Keratinocyte (primary cell): Measurements from ENCODE around the gene ARHGAP4. TPM values are rescaled to one million over a fixed set of nuclear protein-coding genes. Genes with fewer than 3 reads are reported as not detected.

ENCODE experiments used
- DNase-seq: peaks from one replicate; pipeline ENCODE4 v3.0.0-alpha.2; 2011; ENCODE audit warnings: low read depth, missing footprints, low spot score
- FAIRE-seq: peaks from 2 replicates; lab custom pipeline; 2011; peaks lifted over from hg19 to GRCh38; lab: Jason Lieb, UNC
- H2AFZ ChIP-seq: 2 replicates; pipeline ENCODE4 v1.6.0; 2012; ENCODE audit warnings: low read length, control low read depth, inconsistent platforms; ENCODE audit not compliant: control insufficient read depth
- H3K27ac ChIP-seq: 2 replicates; pipeline ENCODE4 v1.5.1; 2011; ENCODE audit warnings: low read length; ENCODE audit not compliant: control insufficient read depth, insufficient read depth
- H3K27me3 ChIP-seq: 3 replicates; pipeline ENCODE4 v1.6.0; 2011; ENCODE audit warnings: low read length; ENCODE audit not compliant: control insufficient read depth, insufficient read depth; ENCODE audit errors: extremely low read depth
- H3K36me3 ChIP-seq, 2 experiments: 2 replicates in 1 of 2; 3 replicates in 1 of 2; pipeline ENCODE4 v1.5.1; 2011; ENCODE audit warnings: low read length in 2 of 2, mild to moderate bottlenecking in 1 of 2; ENCODE audit not compliant: control insufficient read depth in 2 of 2, insufficient read depth in 2 of 2; ENCODE audit errors: extremely low read depth in 1 of 2
- H3K4me1 ChIP-seq: 3 replicates; pipeline ENCODE4 v1.5.1; 2011; ENCODE audit warnings: low read length; ENCODE audit not compliant: control insufficient read depth, insufficient read depth; ENCODE audit errors: extremely low read depth
- H3K4me2 ChIP-seq: 3 replicates; pipeline ENCODE4 v1.6.0; 2011; ENCODE audit warnings: low read depth, low read length; ENCODE audit not compliant: control insufficient read depth, insufficient read depth; ENCODE audit errors: extremely low read depth
- H3K4me3 ChIP-seq, 3 experiments: fragments of 200-600 bp in 1 of 3; sonication (generic) in 1 of 3; 2 replicates in 2 of 3; 3 replicates in 1 of 3; pipeline ENCODE4 v1.5.1; 2011 to 2016; ENCODE audit warnings: low read length in 3 of 3, mild to moderate bottlenecking in 3 of 3, control low read depth in 2 of 3, inconsistent platforms in 1 of 3, low read depth in 1 of 3, mixed read lengths in 1 of 3, mixed run types in 1 of 3, moderate library complexity in 1 of 3; ENCODE audit not compliant: control insufficient read depth in 2 of 3, insufficient read depth in 2 of 3; ENCODE audit errors: extremely low read depth in 1 of 3
- H3K79me2 ChIP-seq: 2 replicates; pipeline ENCODE4 v1.6.0; 2012; ENCODE audit warnings: low read length; ENCODE audit not compliant: control insufficient read depth, insufficient read depth
- H3K9ac ChIP-seq: 3 replicates; pipeline ENCODE4 v1.6.0; 2011; ENCODE audit warnings: low read length; ENCODE audit not compliant: control insufficient read depth, insufficient read depth; ENCODE audit errors: extremely low read depth
- H3K9me1 ChIP-seq: 3 replicates; pipeline ENCODE4 v1.6.0; 2011; ENCODE audit warnings: low read length; ENCODE audit not compliant: control insufficient read depth, insufficient read depth; ENCODE audit errors: extremely low read depth
- H3K9me3 ChIP-seq: 2 replicates; pipeline ENCODE4 v1.5.1; 2012; ENCODE audit warnings: low read depth, low read length; ENCODE audit not compliant: control insufficient read depth
- H4K20me1 ChIP-seq: 3 replicates; pipeline ENCODE4 v1.6.0; 2011; ENCODE audit warnings: low read length; ENCODE audit not compliant: control insufficient read depth, insufficient read depth; ENCODE audit errors: extremely low read depth
- CTCF ChIP-seq, 3 experiments: IDR thresholded peaks in 1 of 3; conservative IDR thresholded peaks in 1 of 3; optimal IDR thresholded peaks in 1 of 3; 2 replicates in 2 of 3; 3 replicates in 1 of 3; pipeline versions ENCODE3 to v1.5.1; 2011; ENCODE audit warnings: low read length in 3 of 3, mild to moderate bottlenecking in 3 of 3, moderate library complexity in 2 of 3, control low read depth in 1 of 3, inconsistent platforms in 1 of 3; ENCODE audit not compliant: insufficient read depth in 2 of 3; ENCODE audit errors: extremely low read depth in 1 of 3
- EZH2 ChIP-seq: IDR thresholded peaks from one replicate; pipeline ENCODE4 v1.6.1; 2012; ENCODE audit warnings: inconsistent platforms, mild to moderate bottlenecking, low read length, moderate library complexity
- dilution Hi-C: fragments of 300-500 bp; cut with MboI; formaldehyde crosslinking; loops from one replicate; pipeline ENCODE4 v1.7.0; 2020; ENCODE audit warnings: low sequenced_read_pairs; ENCODE audit not compliant: extremely low pct_ligation_motif_present
- polyA plus RNA-seq, 5 experiments: library from polyadenylated mRNA; depleted of rRNA in 3 of 5; stranded (reverse) in 3 of 5; stranded (forward) in 1 of 5; unstranded in 1 of 5; fragments of >200 nt; gene quantifications; 1 replicate in 1 of 5; 2 replicates in 3 of 5; 3 replicates in 1 of 5; pipeline versions ENCODE4 v1.2.1 to v1.2.3, GENCODE V29; 2011 to 2012; ENCODE audit warnings: missing spikeins in 2 of 5, low read depth in 1 of 5, low replicate concordance in 1 of 5

Gene ARHGAP4
- polyA plus RNA-seq, 1 donor (not counting 4 experiments of a cell fraction or from before 2014, with no cell fraction given): 0.35 TPM

DNA sequence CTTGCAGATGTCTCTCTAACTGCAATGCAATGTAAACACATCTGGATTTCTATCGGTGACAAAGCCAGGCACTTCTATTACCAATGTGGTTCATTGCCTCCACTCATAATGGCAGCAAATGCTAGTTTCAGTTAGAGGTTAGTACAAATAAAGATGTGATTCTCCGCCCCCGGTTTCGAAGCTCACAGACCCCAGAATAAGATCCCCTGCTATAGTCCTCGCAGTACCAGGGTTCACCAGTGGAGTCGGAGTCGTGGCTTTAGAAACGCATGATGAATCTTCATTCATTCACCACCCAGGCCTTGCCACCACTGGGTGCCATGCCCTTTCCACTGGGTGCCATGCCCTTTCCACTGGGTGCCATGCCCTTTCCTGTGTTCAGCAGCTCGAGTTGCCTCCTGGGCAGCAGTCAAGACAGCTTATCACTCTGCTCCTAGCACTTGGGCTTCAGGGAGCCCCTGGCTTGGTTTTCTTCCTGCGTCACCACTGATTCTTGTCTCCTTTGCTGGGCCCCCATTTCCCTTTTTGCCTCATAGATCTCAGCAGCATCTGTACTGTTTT lies 12.2 kb upstream of the ARHGAP4 start:
- no peak for DNase-seq
- no peak for FAIRE-seq
- no peaks in the 10 kb centered on the region for H3K9me1 ChIP-seq
- no peak overlapping the region for H3K4me3 ChIP-seq
- H3K36me3 ChIP-seq: no peaks in the 10 kb centered on the region
- dilution Hi-C loops: no loop called here
- no peaks in the 10 kb centered on the region for H4K20me1 ChIP-seq
- H3K27ac ChIP-seq: no peak overlapping the region
- H3K9ac ChIP-seq: no peak overlapping the region
- H3K4me1 ChIP-seq: peaks cover 3% of the 10 kb centered on the region
- no peak overlapping the region for H3K4me2 ChIP-seq
- peaks cover 13% of the 10 kb centered on the region for H3K79me2 ChIP-seq
- H2AFZ ChIP-seq: no peak overlapping the region
- TF ChIP-seq EZH2 (no peak), CTCF (optimal IDR thresholded peaks at IDR 0.05 in 1 of 3, IDR thresholded peaks at IDR 0.05 in 1 of 3, conservative IDR thresholded peaks at IDR 0.05 in 1 of 3; ENCODE audit: extremely low read depth in 1 of 3, insufficient read depth in 2 of 3, low read length in 3 of 3) (no peak)
- no peaks in the 10 kb centered on the region for H3K9me3 ChIP-seq
- H3K27me3 ChIP-seq: no peaks in the 10 kb centered on the region

DNA sequence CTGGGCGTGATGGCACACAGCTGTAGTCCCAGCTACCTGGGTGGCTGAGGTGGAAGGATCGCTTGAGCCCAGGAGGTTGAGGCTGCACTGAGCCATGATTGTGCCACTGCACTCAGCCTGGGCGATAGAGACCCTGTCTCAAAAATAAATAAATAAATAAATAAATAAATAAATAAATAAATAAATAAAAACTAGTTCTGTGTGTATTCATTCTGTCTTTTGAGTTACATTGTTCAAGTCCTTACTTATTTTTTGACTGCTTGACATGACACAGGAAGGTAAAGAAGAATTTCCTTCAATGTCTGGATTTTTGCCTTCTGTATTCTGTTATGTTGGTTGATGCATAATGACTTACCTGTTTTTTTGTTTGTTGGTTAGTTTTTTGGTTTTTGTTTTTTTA lies 11.0 kb upstream of the ARHGAP4 start:
- no peak overlapping the region for H3K27ac ChIP-seq
- no peak overlapping the region for H3K9ac ChIP-seq
- dilution Hi-C loops: no loop called here
- H3K9me1 ChIP-seq: no peaks in the 10 kb centered on the region
- no peaks in the 10 kb centered on the region for H3K27me3 ChIP-seq
- H4K20me1 ChIP-seq: no peaks in the 10 kb centered on the region
- peaks cover 25% of the 10 kb centered on the region for H3K79me2 ChIP-seq
- peaks cover 3% of the 10 kb centered on the region for H3K4me1 ChIP-seq
- H3K4me2 ChIP-seq: no peak overlapping the region
- H2AFZ ChIP-seq: no peak overlapping the region
- FAIRE-seq (no peak), DNase-seq (no peak)
- H3K4me3 ChIP-seq: no peak overlapping the region
- peaks cover 0 to 1% of the 10 kb centered on the region in 2 experiments for H3K36me3 ChIP-seq
- TF ChIP-seq CTCF (optimal IDR thresholded peaks at IDR 0.05 in 1 of 3, IDR thresholded peaks at IDR 0.05 in 1 of 3, conservative IDR thresholded peaks at IDR 0.05 in 1 of 3; ENCODE audit: extremely low read depth in 1 of 3, insufficient read depth in 2 of 3, low read length in 3 of 3): no peak
- no peak for TF ChIP-seq EZH2
- no peaks in the 10 kb centered on the region for H3K9me3 ChIP-seq
